OCI-LY3 (cell line): Measurements from ENCODE around the gene DMGDH.

ENCODE experiments used
- H2AFZ ChIP-seq: fragments of 200-600, 300-600 bp; shearing (Covaris generic); 2 replicates; pipeline ENCODE4 v1.6.0; 2014; ENCODE audit warnings: antibody characterized with exemption, low read depth, low read length
- H3K27ac ChIP-seq: fragments of 200-600, 300-600 bp; sonication (generic); 2 replicates; pipeline ENCODE4 v1.5.1; 2014; ENCODE audit warnings: mild to moderate bottlenecking, low read length, moderate library complexity, mixed read lengths
- H3K27me3 ChIP-seq: fragments of 200-600, 300-600 bp; sonication (generic); 2 replicates; pipeline ENCODE4 v1.6.1; 2014; ENCODE audit warnings: low read depth, low read length, mixed read lengths
- H3K36me3 ChIP-seq: fragments of 200-600, 300-600 bp; sonication (generic); replicated peaks from 2 replicates; pipeline ENCODE3; 2014; ENCODE audit warnings: low read depth, low read length, mixed read lengths
- H3K4me1 ChIP-seq: fragments of 300-600, 200-600 bp; sonication (generic); 2 replicates; pipeline ENCODE4 v1.6.1; 2014; ENCODE audit warnings: low read length, mixed read lengths
- H3K4me2 ChIP-seq: fragments of 200-600, 300-600 bp; sonication (generic); 2 replicates; pipeline ENCODE4 v1.6.1; 2014; ENCODE audit warnings: low read length, mixed read lengths
- H3K4me3 ChIP-seq: fragments of 300-600, 200-600 bp; sonication (generic); 2 replicates; pipeline ENCODE4 v1.5.1; 2014; ENCODE audit warnings: antibody characterized with exemption, mild to moderate bottlenecking, low read length, moderate library complexity
- H3K79me2 ChIP-seq: fragments of 300-600, 200-600 bp; shearing (Covaris generic); 2 replicates; pipeline ENCODE4 v1.6.1; 2014; ENCODE audit warnings: mild to moderate bottlenecking, low read length, mixed read lengths
- H3K9ac ChIP-seq: fragments of 300-600, 200-600 bp; shearing (Covaris generic); 2 replicates; pipeline ENCODE4 v1.6.0; 2014; ENCODE audit warnings: mild to moderate bottlenecking, low read length, moderate library complexity
- H3K9me3 ChIP-seq: fragments of 200-600, 300-600 bp; shearing (Covaris generic); 2 replicates; pipeline ENCODE4 v1.6.1; 2014; ENCODE audit warnings: low read length, mixed read lengths; ENCODE audit not compliant: insufficient read depth
- H4K20me1 ChIP-seq: fragments of 200-600, 300-600 bp; sonication (generic); 2 replicates; pipeline ENCODE4 v1.6.1; 2016; ENCODE audit warnings: low read length, mixed read lengths; ENCODE audit not compliant: insufficient read depth
- EZH2phosphoT487 ChIP-seq: fragments of 200-600 bp; shearing (Covaris generic); IDR thresholded peaks from 2 replicates; pipeline ENCODE4 v1.6.1; 2018; ENCODE audit warnings: antibody characterized with exemption, mixed run types, low read depth
- TF ChIP-seq, protein P1 (sequence below): fragments of 200-600, 300-600 bp; sonication (generic); IDR thresholded peaks from 2 replicates; pipeline ENCODE4 v1.5.1; 2014; ENCODE audit warnings: antibody characterized with exemption, low read length, low read depth

DMGDH gene

GRCh38 chr5:78992146-78992545, 77.3 kb downstream of the DMGDH start:
- H3K79me2 ChIP-seq: no peaks in the 10 kb centered on the region

DNA sequence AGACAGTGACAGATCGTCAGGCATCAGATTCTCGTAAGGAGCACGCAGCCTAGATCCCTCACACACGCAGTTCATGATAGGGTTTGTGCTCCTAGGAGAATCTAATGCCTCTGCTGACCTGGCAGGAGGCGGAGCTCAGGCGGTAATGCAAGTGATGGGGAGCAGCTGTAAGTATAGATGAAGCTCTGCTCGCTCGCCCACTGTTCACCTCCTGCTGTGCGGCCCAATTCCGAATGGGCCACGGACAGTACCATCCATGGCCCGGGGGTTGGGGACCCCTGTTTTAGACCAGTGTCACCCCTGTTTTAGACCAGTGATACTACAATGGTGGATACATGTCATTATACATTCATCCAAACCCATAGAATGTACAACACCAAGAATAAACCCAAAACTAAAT, 80.4 kb downstream of the DMGDH start:
- Histone ChIP-seq H3K27me3 (no peaks in the 10 kb centered on the region), H3K9me3 (no peaks in the 10 kb centered on the region), H3K36me3 (no peaks in the 10 kb centered on the region), H3K4me2 (no peak overlapping the region), H3K27ac (no peak overlapping the region), H3K9ac (no peak overlapping the region), H3K4me3 (no peak overlapping the region), H2AFZ (no peak overlapping the region), H3K79me2 (peaks cover 4% of the 10 kb centered on the region), H3K4me1 (peaks cover 21% of the 10 kb centered on the region), H4K20me1 (no peaks in the 10 kb centered on the region)
- TF ChIP-seq, protein P1, sequence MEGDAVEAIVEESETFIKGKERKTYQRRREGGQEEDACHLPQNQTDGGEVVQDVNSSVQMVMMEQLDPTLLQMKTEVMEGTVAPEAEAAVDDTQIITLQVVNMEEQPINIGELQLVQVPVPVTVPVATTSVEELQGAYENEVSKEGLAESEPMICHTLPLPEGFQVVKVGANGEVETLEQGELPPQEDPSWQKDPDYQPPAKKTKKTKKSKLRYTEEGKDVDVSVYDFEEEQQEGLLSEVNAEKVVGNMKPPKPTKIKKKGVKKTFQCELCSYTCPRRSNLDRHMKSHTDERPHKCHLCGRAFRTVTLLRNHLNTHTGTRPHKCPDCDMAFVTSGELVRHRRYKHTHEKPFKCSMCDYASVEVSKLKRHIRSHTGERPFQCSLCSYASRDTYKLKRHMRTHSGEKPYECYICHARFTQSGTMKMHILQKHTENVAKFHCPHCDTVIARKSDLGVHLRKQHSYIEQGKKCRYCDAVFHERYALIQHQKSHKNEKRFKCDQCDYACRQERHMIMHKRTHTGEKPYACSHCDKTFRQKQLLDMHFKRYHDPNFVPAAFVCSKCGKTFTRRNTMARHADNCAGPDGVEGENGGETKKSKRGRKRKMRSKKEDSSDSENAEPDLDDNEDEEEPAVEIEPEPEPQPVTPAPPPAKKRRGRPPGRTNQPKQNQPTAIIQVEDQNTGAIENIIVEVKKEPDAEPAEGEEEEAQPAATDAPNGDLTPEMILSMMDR: no peak
- no peak for TF ChIP-seq EZH2phosphoT487

More at GRCh38 chr5:78992146-78992545, 77.3 kb downstream of the DMGDH start:
- H4K20me1 ChIP-seq: no peaks in the 10 kb centered on the region
- no peak for TF ChIP-seq EZH2phosphoT487
- TF ChIP-seq, protein P1: no peak
- H3K9ac ChIP-seq: no peak overlapping the region
- no peak overlapping the region for H3K4me3 ChIP-seq
- no peaks in the 10 kb centered on the region for H3K27me3 ChIP-seq
- H2AFZ ChIP-seq: no peak overlapping the region
- no peaks in the 10 kb centered on the region for H3K36me3 ChIP-seq
- no peak overlapping the region for H3K4me2 ChIP-seq
- H3K27ac ChIP-seq: no peak overlapping the region
- H3K9me3 ChIP-seq: no peaks in the 10 kb centered on the region
- H3K4me1 ChIP-seq: peaks cover 8% of the 10 kb centered on the region

DNA sequence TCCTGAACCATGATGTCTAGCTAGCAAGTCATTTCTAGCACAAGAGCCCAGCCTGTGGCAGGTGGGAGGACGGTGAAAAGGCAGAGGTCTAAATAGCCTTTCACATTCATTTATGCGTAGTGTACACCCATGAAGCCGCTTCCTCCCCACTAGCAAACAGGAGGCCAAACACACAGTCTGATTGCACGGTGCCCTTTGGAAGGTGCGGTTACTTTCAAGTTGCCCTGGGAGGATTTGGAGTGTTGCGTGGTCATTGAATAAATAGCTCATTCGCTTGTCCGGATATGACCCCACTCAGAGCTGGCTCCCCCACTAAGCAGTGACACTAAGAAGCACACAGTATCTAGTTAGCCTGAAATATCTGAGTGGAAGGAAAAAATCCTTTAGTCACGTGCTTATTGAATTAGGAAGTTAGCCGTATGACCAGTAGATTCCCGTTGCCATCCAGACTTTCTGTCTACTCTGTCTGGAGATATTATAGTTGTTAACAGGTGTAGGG, 83.7 kb downstream of the DMGDH start:
- H3K36me3 ChIP-seq: peaks cover 4% of the 10 kb centered on the region
- peak overlapping the region; percentile 94 for H3K4me3 ChIP-seq
- TF ChIP-seq, protein P1: no peak
- no peak for TF ChIP-seq EZH2phosphoT487
- H3K4me1 ChIP-seq: peaks cover 40% of the 10 kb centered on the region
- H3K9me3 ChIP-seq: no peaks in the 10 kb centered on the region
- peak overlapping the region; percentile 90 for H3K4me2 ChIP-seq
- H3K9ac ChIP-seq: peak overlapping the region; percentile 79
- peak overlapping the region; percentile 93 for H3K27ac ChIP-seq
- no peaks in the 10 kb centered on the region for H4K20me1 ChIP-seq
- H3K79me2 ChIP-seq: peaks cover 28% of the 10 kb centered on the region
- no peaks in the 10 kb centered on the region for H3K27me3 ChIP-seq
- no peak overlapping the region for H2AFZ ChIP-seq

DNA sequence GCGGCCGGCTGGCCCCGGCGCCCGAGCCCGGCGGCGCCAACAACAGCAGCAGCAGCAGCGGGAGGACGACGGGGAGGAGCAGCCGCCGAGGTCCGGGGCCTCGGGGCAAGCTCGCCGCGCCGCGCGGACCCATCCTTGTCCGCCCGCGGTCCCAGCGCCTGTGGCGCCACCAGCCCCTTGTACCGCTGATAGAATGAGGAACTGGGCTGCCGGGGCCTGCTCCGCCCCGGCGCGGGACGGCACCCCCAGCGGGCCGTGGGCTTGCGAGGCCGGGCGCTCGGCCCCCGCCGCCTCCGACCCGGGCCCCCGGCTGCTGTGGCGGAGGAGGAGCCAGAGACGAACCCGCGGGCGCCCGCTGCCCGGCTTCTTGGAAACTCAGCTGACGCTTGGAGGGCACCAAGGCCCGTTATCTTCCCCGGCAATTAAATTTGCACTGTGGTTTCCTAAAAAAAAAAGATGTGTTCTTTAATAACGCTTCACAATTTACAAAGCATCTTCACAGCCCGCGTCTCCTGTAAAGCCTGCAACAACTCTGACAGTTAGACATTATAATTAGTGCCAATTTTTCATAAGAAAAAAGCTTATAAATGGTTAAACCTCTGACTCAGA, 84.3 kb downstream of the DMGDH start, which contains the start of gene ARSB:
ARSB (minus strand) TSS at position 195 of the 609 bp plus-strand sequence; CDS start at position 133, 62 bp downstream.
- no peaks in the 10 kb centered on the region for H3K27me3 ChIP-seq
- peak within 1 kb of the TSS; percentile 93 for H3K27ac ChIP-seq
- H3K9ac ChIP-seq: peak within 1 kb of the TSS; percentile 79
- no peak within 1 kb of the TSS for H2AFZ ChIP-seq
- no peaks in the 10 kb centered on the region for H4K20me1 ChIP-seq
- peaks cover 5% of the 10 kb centered on the region for H3K36me3 ChIP-seq
- H3K9me3 ChIP-seq: no peaks in the 10 kb centered on the region
- peak within 1 kb of the TSS; percentile 94 for H3K4me3 ChIP-seq
- TF ChIP-seq, protein P1: no peak
- TF ChIP-seq EZH2phosphoT487: no peak
- H3K79me2 ChIP-seq: peaks cover 28% of the 10 kb centered on the region
- peaks cover 45% of the 10 kb centered on the region for H3K4me1 ChIP-seq
- peak within 1 kb of the TSS; percentile 90 for H3K4me2 ChIP-seq
